Fibroblast of skin of scalp (primary cell): Measurements from ENCODE around the gene CEBPB. TPM values are rescaled to one million over a fixed set of nuclear protein-coding genes. Genes with fewer than 3 reads are reported as not detected.
A peak's percentile ranks its signal among the peaks of the same experiment; 100 is the strongest.
"Not testable (repeated sequence)": the region's sequence is repeated elsewhere in the genome, so short reads cannot be mapped to it uniquely, and the experiment has no call there.

Experiments used
- DNase-seq: peaks from one replicate; pipeline ENCODE4 v3.0.0-alpha.2; 2013
- polyA plus RNA-seq, 2 experiments: library from polyadenylated mRNA; unstranded; fragments of 120-200 nt; gene quantifications; one replicate each; pipeline ENCODE4 v1.2.1, GENCODE V29; 2013; ENCODE audit not compliant: insufficient read length in 2 of 2

The CEBPB gene
- polyA plus RNA-seq (2013, experiment 1 of 2; ENCODE audit: insufficient read length), result 44.6 TPM
- 41.0 TPM for polyA plus RNA-seq (2013, experiment 2 of 2; ENCODE audit: insufficient read length)

GRCh38 chr20:50190251-50191064 lies at the start of gene CEBPB:
Gene CEBPB (plus strand): TSS chr20:50190830. CDS start chr20:50191034, 204 bp downstream.
- peak; percentile 94 for DNase-seq

- DNase-seq, result no peak
Observed at GRCh38 chr20:50141018-50141675, 49.5 kb upstream of the CEBPB start.

DNA sequence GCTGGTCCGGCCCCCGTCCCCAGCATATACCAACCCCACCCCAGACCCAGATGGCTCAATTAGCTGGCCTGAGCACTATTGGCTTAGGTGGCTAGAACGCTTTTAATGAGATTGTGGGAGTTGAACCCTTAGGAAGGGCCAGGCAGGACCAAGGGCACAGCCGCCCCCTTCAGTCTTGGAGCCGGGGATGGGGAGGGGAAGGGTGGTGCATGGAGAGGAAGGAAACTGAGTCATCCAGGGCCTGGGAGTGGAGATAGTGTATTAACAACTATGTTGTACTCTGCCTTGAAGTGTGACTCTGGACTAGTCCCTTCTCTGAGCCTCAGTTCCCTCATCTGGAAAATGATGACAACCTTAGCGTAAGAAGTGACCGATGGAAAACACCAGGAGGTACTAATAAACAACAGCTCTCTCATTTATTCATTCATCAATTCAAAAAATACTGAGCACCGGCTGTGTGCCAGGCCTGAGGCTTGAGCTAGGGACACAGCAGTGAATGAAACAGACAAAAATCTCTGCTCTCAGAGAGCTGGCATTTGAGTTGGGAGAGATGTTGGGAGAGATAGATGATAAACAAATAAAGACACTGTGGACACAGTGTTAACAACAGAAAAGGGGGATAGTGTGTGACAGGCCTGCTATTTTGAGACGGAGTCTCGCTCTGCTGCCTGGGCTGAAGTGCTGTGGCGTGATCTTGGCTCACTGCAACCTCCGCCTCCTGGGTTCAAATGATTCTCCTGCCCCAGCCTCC lies 48.6 kb upstream of the CEBPB start:
- no peak for DNase-seq

DNA sequence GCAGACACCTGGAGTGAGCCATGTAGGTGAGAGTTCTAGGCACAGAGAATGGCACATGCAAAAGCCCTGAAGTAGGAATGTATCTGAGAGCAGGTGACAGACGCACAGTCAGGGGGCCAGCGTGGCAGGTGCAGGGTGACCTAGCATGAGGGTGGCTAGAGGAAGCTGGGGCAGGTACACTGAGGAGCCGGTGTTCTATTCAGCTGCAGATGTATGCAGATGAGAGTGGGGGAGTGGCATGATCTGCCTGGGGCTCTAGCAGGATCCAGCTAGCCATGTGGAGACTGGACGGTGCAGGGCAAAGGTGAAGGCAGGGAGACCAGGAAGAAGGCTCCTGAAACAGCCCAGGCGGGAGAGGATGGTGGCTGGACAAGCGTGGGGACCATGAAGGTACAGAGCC lies 47.8 kb upstream of the CEBPB start:
- DNase-seq, result no peak

DNA sequence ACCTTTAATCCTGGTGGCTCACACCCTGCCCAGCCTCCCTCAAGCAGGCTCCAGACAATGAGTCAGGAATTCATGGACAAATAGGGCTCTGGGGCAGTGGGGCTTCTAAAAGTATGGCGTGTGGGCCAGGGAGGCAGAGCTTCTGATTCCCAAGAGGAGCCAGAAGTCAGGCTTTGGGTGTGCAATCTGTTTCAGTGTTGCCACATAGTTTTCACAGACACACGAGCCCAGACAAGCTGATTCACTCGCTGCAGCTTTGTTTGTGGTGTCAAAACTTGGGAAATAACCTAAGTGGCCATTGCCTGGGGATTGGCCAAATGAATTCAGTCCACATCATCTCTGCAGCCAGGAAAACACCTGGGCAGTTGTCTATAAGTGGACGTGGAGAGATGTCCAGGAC lies 46.3 kb upstream of the CEBPB start:
- peak; percentile 98 for DNase-seq

GRCh38 chr20:50145566-50145965 lies 45.1 kb upstream of the CEBPB start:
- DNase-seq, result no peak

- no peak for DNase-seq
Observed at GRCh38 chr20:50146214-50146613, 44.4 kb upstream of the CEBPB start.

GRCh38 chr20:50146732-50147662 lies 43.6 kb upstream of the CEBPB start:
- DNase-seq, result no peak

GRCh38 chr20:50149481-50150254 lies 41.0 kb upstream of the CEBPB start:
- DNase-seq, result no peak

DNA sequence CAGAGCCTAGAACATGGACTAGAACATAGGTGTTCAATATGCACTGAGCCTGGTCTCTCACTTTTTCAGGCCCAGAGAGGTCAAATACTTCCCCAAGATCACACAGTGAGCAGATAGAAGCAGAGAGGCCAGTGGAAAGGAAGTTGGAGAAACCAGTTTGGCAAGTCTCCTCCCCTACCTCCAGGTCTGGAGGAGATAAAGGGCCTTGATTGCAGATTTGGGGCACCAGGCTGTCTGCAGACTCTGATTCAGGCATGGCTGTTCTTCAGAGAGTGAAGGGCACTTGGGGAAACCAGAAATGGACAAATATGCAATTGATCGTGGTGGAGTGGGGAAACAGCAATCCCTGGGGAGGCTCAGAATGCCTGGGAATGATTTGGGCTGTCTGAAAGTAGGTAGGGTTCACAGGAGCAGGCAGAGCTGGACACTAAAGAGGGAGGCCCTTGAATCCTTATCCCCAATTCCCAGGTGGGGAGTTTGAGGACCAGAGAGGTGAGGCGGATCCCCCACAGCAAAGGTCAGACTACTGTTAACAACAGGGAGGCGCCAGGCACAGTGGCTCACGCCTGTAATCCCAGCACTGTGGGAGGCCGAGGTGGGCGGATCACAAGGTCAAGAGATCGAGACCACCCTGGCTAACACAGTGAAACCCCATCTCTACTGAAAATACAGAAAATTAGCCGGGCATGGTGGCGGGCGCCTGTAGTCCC lies 39.4 kb upstream of the CEBPB start:
- peak; percentile 46 for DNase-seq

DNA sequence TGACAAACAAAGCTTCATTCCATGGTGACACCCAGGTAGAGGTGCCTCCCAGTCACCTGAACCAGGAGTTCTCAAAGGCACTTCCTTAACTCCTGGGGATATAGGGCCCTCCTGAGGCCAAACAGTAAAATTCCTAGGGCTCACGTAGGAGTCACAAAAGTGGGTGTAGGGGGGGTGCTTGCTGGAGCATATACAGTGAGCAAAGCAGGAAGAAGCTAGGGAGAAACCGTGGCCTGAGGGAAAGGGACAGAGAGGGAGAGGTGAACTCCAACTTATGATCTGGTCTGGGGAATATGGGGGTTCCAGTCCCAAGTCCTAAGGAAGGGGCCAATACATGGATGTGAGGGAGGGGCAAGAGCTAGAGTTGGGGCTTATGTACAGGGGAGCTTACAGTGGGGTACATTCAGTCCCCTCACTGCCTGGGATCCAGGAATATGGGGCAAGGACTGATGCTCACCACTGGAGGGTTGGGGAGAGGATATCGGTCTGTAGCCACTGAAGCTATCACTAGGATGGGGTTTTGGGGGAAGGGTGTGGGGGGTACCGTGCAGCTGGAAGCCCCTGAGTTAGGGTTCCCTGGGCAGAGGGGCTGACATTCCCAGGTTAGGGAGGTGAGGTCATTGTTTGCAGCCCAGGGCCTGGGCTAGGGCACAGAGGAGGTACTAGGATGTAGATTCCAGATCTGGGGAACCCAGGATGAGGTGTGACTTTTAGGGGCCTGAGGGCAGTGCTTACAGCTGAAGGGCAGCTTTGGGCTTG lies 38.1 kb upstream of the CEBPB start:
- DNase-seq, result no peak

DNA sequence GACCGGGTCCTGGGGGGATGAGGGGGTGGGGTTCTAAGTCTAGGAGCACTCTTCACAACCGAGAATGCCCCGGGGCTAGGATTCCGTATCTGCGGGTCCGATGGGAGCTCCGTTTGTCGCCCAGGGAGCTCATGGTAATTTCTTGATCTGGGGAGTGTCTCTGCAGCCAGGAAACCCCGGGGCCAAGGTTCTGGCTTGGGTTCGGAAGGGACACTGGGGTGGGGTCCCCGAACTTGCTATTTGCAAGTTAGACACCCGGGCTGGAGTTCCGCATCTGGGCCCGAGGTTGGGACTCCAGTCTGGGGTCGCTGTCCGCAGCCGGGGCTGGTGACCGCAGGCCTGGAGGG lies 37.5 kb upstream of the CEBPB start:
- no peak for DNase-seq

- peak; percentile 94 for DNase-seq
Observed at GRCh38 chr20:50153500-50154377, 36.9 kb upstream of the CEBPB start, which contains the start of gene PEDS1. Gene PEDS1 (minus strand): TSS chr20:50153723. CDS start chr20:50153637, 86 bp downstream.

GRCh38 chr20:50161494-50161893 lies 29.1 kb upstream of the CEBPB start:
- DNase-seq, result not testable (repeated sequence)

GRCh38 chr20:50163570-50164317 lies 26.9 kb upstream of the CEBPB start:
- DNase-seq, result no peak

DNA sequence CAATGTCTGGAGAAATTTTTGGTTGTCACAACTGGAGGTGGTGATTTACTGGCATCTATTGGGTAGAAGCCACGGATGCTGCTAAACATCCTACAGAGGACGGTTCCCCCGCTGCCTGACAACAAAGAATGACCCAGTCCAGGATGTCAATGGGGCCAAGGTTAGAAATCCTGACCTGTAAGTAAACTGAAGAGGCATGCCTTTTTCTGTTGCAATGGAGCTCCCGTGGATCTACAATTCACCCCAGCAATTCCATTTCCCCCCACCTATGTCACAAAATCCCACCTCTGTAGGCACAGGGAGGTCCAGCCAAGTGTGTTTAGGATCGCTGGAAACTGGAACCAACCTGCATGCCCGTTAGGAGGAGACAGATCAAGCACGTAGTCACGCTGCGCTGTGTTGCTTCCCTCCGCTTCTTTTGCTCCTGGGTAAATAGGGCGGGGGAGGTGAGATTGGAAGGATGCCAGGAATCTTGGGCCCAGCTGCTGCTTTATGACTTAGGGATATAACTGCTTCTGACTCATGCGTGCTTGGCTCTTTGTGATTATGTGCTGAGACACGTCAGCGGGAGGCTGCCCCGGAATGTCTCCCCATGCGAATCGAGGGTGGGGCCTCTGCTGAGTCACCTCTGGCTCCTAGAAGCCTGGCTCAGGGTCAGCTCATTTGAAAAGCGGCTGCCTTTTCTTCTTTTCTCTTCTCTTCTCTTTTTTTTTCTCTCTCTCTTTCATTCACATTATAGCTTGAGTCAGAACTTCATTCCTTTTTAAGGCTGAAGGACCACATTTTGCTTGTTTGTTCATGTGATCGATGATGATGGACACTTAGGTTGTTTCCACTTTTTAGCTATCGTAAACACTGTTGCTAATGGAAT lies 24.7 kb upstream of the CEBPB start:
- DNase-seq, result peak; percentile 100

DNA sequence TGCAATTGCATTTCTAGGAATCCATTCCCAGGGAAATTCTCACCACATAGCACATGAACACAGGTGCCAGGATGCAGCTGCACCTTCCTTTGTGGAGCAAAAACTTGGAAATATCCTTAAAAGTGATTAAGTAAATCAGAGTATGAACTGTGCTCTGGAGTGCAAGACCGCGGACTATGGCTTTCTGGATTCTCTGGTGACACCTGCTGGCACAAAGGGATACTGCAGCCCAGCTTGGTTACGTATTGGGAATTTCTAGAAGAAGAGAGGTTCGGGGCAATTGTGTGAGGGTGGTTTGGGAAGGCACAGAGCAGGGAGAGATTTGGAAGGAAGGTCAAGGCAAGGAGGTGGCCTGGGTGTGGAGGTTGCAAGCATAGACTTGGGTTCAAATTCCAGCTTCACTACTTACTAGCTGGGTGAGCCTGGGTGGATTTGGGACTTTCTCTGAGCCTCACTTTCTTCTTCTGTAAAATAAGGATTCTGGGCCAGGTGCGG lies 21.3 kb upstream of the CEBPB start:
- DNase-seq, result peak; percentile 73
